Measurements from ENCODE around the gene ST7.

DNA sequence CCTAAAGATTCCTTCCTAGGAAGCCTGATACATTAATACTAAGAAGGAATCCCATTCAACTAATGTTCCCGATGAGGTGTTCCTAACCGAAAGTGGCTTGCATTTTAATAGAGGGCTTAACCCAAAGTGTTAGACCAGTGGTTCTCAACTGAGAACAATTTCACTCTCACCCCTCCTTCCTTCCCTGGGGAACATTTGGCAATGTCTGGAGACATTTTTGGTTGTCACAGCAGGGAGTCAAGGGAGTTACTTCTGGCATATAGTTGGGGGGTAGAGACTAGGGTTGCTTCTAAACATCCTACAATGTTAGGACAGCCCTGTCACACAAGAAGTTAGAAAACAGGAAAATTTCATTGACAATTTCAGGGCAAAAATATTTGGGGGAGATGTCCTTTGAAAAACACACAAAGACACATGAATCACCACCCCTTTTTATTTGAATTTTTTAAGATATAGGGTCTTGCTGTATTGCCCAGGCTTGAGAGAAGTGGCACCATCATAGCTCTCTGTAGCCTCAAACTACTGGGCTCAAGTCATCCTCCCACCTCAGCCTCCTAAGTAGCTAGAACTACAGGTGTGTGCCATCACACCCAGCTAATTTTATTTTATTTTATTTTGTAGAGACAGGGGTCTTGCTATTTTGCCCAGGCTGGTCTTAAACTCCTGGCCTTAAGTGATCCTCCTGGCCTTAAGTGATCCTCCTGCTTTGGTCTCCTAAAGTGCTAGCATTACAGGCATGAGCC, 318.9 kb downstream of the ST7 start:
- TF ChIP-seq, protein P1, sequence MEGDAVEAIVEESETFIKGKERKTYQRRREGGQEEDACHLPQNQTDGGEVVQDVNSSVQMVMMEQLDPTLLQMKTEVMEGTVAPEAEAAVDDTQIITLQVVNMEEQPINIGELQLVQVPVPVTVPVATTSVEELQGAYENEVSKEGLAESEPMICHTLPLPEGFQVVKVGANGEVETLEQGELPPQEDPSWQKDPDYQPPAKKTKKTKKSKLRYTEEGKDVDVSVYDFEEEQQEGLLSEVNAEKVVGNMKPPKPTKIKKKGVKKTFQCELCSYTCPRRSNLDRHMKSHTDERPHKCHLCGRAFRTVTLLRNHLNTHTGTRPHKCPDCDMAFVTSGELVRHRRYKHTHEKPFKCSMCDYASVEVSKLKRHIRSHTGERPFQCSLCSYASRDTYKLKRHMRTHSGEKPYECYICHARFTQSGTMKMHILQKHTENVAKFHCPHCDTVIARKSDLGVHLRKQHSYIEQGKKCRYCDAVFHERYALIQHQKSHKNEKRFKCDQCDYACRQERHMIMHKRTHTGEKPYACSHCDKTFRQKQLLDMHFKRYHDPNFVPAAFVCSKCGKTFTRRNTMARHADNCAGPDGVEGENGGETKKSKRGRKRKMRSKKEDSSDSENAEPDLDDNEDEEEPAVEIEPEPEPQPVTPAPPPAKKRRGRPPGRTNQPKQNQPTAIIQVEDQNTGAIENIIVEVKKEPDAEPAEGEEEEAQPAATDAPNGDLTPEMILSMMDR (conservative IDR thresholded peaks at IDR 0.05; ENCODE audit: low read length) = no peak
- TF ChIP-seq EZH2phosphoT487 (IDR thresholded peaks at IDR 0.05; ENCODE audit: borderline replicate concordance, low read depth, low read length) = no peak

All from OCI-LY7 (cell line).